Brain microvascular endothelial cell (primary cell): Measurements from ENCODE around the gene DACH1.

Source experiments
- DNase-seq: peaks from one replicate; pipeline ENCODE4 v3.0.0-alpha.2; 2020
- H3K27ac ChIP-seq: fragments of 250-450 bp; sonication (Bioruptor Pico); 2 replicates; pipeline ENCODE4 v1.5.1; 2020; ENCODE audit warnings: mild to moderate bottlenecking, moderate library complexity
- H3K27me3 ChIP-seq: fragments of 250-450 bp; sonication (Bioruptor Pico); replicated peaks from 2 replicates; pipeline ENCODE4 v1.5.1; 2020; ENCODE audit warnings: mild to moderate bottlenecking
- H3K36me3 ChIP-seq: fragments of 250-450 bp; sonication (Bioruptor Pico); replicated peaks from 2 replicates; pipeline ENCODE4 v1.5.1; 2020; ENCODE audit warnings: mild to moderate bottlenecking
- H3K4me3 ChIP-seq: 2 replicates; pipeline ENCODE4 v1.5.1; 2011; ENCODE audit warnings: low read depth, mild to moderate bottlenecking, control low read depth, low read length, moderate library complexity
- CTCF ChIP-seq: IDR thresholded peaks from 2 replicates; pipeline ENCODE4 v1.5.1; 2011; ENCODE audit warnings: low read depth, mild to moderate bottlenecking, moderate library complexity, low read length, control low read depth, inconsistent platforms; ENCODE audit errors: missing control alignments
- in situ Hi-C: cut with HindIII; loops from 2 replicates; pipeline ENCODE4 v1.10.0; 2017; ENCODE audit warnings: low sequenced_read_pairs, low pct_ligation_motif_present

DACH1 gene

DNA sequence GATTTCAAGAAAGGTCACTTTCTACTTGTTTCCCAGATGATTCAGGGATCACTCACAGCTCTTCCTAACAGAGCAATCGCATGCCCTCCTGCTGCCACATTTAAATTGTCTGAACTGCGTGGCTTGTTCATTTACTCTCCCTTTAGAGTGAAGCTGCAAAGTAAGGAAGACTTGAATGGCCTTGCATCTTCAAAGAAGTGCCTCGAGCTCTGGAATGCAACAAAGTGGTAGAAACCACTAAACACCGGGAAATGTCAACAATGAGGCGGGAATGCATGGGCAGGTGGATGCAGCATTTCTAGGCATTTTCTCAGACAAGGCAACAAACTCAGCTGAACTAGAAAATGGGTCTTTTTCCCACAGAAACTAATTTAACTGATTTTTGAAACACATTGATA is 10.3 kb upstream of the DACH1 start:
- DNase-seq, result no peak
- in situ Hi-C loops, result no loop called here
- H3K27me3 ChIP-seq, result no peaks in the 10 kb centered on the region
- no peak overlapping the region for H3K4me3 ChIP-seq
- H3K36me3 ChIP-seq, result no peaks in the 10 kb centered on the region
- no peak for TF ChIP-seq CTCF
- no peak overlapping the region for H3K27ac ChIP-seq

- no peak for TF ChIP-seq CTCF
- no peak overlapping the region for H3K4me3 ChIP-seq
- H3K27ac ChIP-seq, result no peak overlapping the region
- H3K36me3 ChIP-seq, result no peaks in the 10 kb centered on the region
- DNase-seq, result no peak
- no peaks in the 10 kb centered on the region for H3K27me3 ChIP-seq
- in situ Hi-C loops, result no loop called here
Observed at GRCh38 chr13:71876648-71877255, 9.7 kb upstream of the DACH1 start.

GRCh38 chr13:71875823-71876222 is 8.8 kb upstream of the DACH1 start:
- Histone ChIP-seq H3K27ac (no peak overlapping the region), H3K27me3 (no peaks in the 10 kb centered on the region), H3K4me3 (no peak overlapping the region), H3K36me3 (no peaks in the 10 kb centered on the region)
- DNase-seq, result no peak
- in situ Hi-C loops, result no loop called here
- TF ChIP-seq CTCF, result no peak

DNA sequence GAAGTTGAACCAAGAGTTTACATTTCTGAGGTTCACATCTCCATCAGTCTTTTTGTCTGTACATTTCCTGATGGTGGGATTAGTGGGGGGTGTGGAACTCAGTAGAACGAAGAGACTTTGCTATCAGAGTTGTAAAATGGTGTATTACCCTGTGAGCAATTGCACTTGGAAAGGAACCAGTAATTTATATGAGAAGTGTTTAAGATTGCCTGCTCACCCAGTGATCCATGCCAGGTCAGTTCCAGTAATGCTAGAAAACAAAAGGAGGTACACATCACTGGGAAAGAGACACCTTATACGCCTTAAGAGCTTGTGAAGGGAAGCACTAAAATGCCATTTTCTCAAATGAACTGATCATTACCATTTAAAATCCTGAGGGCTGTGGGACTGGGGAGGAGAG is 7.5 kb upstream of the DACH1 start:
- in situ Hi-C loops, result no loop called here
- no peak overlapping the region for H3K27ac ChIP-seq
- no peaks in the 10 kb centered on the region for H3K36me3 ChIP-seq
- H3K27me3 ChIP-seq, result peaks cover 3% of the 10 kb centered on the region
- no peak for TF ChIP-seq CTCF
- H3K4me3 ChIP-seq, result no peak overlapping the region
- no peak for DNase-seq

GRCh38 chr13:71873418-71874247 is 6.6 kb upstream of the DACH1 start:
- no peaks in the 10 kb centered on the region for H3K36me3 ChIP-seq
- peaks cover 7% of the 10 kb centered on the region for H3K27me3 ChIP-seq
- no peak for TF ChIP-seq CTCF
- H3K27ac ChIP-seq, result no peak overlapping the region
- no peak for DNase-seq
- H3K4me3 ChIP-seq, result no peak overlapping the region
- in situ Hi-C loops, result no loop called here
